ENCODE measurements around the gene COG5. TPM values are rescaled to one million over a fixed set of nuclear protein-coding genes. Genes with fewer than 3 reads are reported as not detected.
"Not testable (repeated sequence)": the region's sequence is repeated elsewhere in the genome, so short reads cannot be mapped to it uniquely, and the experiment has no call there.

Gene COG5
- total RNA-seq, 1 donor from 2014 or later, result 29.8 TPM

DNA sequence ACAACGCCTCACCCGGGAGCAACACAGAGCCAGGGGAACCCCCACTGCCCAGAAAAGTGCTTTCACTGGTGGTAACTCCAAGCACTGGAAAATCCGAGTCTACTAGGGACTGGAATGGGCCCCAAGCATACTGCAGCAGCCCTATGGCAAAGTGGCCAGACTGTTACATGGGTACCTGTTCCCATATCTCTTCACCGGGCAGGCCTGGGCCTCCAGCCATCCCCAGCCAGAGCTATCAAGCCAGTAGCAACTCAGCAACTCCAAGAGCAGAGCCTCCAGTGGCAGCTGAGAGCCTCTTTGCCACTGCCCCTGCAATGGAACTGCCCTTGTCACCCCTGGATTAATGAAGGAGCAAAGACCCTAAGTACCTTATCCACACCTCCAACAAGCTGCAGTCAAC, 321.5 kb downstream of the COG5 start:
- FAIRE-seq, result no peak
- no peak for DNase-seq (ENCODE audit: low spot score in 2 of 2)

DNA sequence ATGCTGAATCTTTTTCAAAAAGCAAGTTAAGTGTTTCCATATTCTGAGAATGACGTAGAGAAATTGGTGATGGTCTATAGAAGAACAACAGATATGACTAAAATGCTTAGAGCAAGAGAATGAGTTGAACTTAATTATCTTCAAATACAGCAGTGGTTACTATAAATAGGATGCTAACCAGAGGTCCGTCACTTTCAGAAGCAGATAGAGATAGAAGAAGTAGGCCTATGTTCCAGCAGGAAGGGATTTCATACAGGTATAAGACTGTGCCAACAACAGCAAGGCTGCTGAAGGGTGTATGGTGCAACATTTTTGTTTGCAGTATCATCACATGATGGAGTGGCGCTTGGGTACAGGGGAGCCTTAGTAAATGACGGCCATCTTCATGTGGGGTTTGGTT, 326.3 kb downstream of the COG5 start:
- no peak for DNase-seq (ENCODE audit: low spot score in 2 of 2)
- no peak for FAIRE-seq

DNA sequence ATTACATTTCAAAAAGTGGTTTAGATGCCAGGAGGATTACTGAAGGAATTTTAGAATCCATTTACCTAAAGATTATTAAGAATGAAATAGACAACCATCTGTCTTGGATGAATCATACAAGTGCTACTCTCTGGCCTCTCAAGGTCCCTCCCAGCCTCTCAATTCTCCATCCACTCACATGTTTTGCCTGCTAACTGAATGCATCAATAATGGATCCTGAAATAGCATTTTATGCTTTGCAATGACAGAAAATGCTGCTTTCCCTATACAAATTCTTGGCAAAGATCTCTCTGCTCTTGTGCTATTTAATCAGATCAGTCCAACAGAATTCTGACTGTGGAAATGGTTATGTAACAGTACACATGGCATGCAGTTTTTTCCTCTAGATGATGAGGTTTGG, 326.9 kb downstream of the COG5 start:
- FAIRE-seq (no peak), DNase-seq (ENCODE audit: low spot score in 2 of 2) (no peak)

DNA sequence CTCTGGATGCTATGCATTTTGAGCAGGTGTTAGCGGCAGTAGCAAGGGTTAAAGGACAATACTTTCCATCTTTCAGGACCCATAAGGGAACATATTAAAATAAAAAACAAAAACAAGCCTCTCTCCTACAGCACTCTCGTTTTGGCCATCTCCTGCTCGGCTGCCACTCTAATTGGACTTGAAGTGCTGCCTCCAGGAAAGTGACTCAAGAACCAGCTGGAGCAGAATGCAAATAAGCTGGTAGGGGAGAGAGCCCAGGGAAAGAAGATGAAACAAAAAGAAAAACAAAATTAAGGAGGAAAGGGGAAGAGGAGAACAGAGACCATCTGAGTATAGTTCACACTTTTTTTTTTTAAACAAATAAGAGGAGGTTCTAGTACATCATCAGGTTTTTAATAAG, 329.3 kb downstream of the COG5 start:
- no peak for FAIRE-seq

DNA sequence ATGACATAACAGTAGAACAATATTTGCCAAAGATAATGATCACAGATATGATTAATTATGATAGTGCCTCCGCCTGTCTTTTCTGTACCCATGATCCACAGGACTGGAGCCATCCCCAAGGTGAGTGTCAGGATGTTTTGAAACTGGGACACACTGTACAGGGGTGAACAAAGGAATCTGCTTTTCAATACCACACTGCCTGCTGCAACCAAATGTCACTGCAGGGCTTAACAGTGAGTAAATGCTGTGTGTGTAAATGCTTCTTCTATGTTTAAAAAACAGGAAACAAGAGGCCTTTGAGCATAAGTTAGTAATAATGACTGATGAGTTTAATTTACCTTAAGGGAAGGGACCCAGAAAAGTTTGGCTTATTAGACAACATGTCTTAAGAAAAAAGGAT, 329.7 kb downstream of the COG5 start:
- DNase-seq (ENCODE audit: low spot score in 2 of 2) (no peak), FAIRE-seq (no peak)

More for the DNA sequence above, 329.3 kb downstream of the COG5 start:
- peak in 1 of 2 donors; percentile 4 for DNase-seq (ENCODE audit: low spot score in 2 of 2)

DNA sequence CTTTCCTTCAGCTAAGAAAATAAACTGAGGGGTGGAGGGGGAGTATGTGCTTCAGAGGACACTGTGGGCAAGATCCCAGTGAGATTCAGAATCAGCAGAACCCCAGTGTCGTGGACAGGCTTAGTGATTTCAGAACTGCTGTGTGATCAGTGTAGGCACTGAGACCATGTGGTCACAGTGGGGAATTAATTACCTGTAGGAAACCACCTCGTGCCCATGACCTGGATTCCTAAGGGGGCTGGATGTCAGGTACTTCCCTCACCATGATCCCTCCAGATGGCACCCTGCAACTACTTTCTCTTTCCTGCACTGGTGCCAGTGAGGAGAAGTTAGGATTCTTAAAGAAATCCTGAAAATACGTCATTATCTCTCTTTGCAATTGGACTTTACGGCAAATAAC, 330.5 kb downstream of the COG5 start:
- FAIRE-seq (no peak), DNase-seq (ENCODE audit: low spot score in 2 of 2) (no peak)

DNA sequence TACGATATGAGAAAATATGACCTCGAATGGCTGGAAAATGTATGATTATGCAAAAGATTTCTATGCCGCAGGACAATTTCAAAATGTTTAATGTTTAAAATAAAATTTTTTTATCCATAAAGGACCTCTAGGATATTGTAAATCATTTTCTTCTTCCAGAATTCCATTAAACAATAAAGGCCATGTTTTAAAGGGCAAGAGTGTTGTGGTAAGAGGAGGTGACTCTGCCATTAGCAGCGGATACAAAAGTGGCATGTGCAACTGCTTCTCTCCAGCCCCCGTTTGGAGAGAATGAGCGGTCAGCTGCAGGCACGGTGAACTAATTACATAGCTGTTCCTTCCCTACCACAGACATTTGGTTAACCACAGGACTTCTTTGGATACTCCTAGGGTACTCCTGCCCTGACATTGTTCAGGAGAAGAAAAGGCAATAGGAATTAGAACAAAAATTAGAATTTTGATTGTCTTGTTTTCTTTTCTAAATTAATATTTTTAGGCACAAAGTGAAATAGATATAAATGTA, 331.1 kb downstream of the COG5 start:
- FAIRE-seq, result no peak
- DNase-seq (ENCODE audit: low spot score in 2 of 2), result no peak

DNA sequence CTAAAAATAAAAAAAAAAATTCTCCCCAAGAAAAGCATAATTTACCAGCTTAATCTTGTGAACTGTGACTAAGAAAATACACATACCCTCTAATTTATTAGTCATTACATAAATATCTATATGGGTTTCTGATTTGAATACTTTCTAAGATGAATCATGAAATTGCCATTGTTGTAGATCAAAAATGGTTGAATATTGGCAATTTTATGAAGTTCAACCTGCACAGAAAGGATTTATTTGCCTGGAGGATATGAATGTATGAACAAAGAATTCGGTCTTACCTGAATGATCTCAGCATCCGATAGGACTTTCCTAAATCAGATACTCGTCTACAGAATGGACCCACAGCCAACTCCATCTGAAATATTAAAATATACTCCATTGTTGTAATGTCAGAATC, 333.4 kb downstream of the COG5 start:
- no peak for FAIRE-seq
- DNase-seq (ENCODE audit: low spot score in 2 of 2), result no peak

DNA sequence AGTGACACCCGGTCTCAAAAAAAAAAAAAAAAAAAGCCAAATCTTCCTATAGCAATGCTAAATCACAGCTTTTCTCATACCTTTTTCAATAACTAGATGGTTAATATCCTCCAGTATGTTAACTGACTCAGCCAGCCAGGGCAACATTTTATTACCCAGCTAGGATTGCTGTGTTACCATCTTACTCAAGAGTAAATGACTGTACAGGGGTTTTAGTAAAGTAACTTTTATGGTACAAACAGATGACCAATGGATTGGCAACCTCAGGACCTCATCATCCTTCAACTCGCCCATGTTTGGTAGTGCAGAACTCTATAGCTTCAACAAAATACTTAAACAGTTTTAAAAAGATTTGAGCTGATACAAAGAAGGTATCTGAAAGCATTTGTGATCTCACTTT, 335.4 kb downstream of the COG5 start:
- FAIRE-seq (no peak), DNase-seq (ENCODE audit: low spot score in 2 of 2) (no peak)

DNA sequence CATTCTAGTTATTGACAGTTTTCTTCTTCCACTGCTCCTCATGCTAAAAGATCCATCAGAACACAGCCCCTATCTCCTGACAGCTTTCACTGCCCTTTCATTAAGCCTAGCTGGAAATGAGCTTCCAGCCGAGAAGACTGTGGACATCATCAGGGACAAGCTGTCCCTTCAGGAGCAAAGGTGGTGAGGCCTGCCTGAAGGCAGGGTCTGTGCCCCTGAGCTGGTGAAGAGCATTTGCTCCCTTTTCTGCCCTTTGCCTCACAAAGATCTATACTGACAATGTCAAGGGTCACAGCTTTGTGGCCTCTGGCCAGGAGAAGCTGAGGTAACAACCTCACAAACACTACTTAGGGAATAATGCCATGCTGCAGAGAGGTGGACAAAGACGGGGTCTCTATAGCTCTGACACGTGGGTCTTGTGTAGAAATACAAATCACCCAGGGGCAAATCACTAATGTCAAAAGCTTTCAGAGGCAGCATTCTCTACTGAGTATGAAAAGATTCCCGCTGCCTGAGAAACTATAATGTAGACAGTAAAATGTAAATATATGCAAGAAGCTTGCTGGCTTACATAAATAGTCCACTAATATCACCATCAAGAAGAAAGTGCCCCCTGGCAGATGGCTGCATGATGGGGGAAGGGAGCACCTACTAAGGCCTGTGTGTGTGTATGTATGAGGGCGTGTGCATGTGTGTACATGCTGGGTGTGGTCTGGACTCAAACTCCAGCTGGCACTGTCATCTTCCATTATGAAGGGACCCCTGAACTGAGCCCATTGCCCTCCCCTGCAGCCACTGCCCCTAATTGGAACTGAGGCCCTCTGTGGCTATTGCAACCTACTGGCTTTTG, 339.1 kb downstream of the COG5 start:
- no peak for FAIRE-seq
- DNase-seq (ENCODE audit: low spot score in 2 of 2), result no peak

DNA sequence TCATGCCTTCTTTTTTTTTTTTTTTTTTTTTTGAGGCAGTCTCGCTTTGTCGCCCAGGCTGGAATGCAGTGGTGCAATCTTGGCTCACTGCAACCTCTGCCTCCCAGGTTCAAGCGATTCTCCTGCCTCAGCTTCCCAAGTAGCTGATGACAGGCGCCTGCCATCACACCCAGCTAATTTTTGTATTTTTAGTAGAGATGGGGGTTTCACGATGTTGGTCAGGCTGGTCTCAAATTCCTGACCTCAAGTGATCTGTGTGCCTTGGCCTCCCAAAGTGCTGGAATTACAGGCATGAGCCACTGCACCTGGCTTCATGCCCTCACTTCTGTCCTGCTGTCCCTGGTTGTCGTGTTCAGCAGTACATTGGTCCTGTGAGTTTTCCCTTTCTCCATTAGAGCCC, 342.9 kb downstream of the COG5 start:
- FAIRE-seq; DNase-seq (ENCODE audit: low spot score in 2 of 2): not testable (repeated sequence)

DNA sequence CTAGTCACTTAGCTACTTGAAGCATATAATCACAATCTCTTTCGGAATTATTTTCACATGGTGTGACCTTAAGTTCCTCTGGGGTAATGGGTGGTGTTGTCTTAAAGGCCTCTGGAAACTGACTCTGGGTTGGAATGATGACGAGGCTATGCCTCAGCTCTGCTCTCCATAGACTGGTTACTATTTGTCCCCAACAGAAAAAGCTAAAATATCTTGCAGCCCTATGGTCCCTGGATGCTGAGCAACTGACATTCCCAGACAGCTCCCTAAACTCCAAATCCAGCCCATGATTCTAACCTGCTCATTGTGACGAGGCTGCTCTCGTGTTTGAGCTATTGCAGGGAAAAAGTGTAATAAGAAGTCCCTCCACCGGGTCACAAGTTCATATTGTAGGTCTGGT, 343.4 kb downstream of the COG5 start:
- no peak for FAIRE-seq
- DNase-seq (ENCODE audit: low spot score in 2 of 2), result no peak

DNA sequence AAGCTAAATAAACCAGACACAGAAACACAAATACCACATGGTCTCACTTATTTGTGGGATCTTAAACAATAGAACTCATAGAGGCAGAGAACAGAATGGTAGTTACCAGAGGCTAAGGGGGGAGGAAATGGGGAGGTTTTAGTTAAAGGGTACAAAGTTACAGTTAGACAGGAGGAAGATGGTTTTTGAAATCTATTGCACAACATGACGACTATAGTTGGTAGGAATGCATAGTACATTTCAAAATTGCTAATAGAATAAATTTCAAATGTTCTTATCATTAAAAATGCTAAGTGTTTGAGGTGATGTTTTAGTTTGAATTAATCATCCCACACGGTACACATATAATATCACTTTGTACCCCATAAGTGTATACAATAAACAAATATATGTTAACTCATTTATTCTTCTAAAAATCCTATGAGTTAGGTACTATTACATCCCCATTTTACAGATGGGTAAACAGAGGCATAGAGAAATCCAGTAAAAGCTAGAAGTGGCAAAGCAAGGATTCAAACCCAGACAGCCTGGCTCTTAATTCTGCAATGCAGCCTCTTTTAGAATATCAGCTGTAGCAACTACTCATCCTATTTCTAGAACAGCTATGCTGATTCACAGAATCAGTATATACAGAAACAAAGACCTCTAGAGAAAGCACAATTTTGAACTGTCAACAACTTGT, 344.0 kb downstream of the COG5 start:
- FAIRE-seq (no peak), DNase-seq (ENCODE audit: low spot score in 2 of 2) (no peak)

DNA sequence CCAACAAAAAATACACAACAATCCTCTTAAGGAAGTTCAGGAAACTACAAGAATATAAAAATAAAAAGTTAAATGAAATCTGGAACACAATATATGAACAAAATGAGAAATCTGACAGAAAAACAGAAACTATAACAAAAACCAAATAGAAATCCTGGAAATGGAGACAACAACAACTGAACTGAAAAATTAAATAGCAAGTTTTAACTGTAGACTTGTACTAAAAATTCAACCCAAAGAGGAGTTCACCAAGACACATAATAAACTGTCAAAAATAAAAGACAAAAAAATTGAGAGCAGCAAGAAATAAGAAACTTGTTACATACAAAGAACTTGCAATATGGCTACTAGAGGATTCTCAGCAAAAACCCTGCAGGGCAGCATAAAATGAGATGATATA, 349.8 kb downstream of the COG5 start:
- no peak for DNase-seq (ENCODE audit: low spot score in 2 of 2)
- FAIRE-seq, result peak; percentile 24

DNA sequence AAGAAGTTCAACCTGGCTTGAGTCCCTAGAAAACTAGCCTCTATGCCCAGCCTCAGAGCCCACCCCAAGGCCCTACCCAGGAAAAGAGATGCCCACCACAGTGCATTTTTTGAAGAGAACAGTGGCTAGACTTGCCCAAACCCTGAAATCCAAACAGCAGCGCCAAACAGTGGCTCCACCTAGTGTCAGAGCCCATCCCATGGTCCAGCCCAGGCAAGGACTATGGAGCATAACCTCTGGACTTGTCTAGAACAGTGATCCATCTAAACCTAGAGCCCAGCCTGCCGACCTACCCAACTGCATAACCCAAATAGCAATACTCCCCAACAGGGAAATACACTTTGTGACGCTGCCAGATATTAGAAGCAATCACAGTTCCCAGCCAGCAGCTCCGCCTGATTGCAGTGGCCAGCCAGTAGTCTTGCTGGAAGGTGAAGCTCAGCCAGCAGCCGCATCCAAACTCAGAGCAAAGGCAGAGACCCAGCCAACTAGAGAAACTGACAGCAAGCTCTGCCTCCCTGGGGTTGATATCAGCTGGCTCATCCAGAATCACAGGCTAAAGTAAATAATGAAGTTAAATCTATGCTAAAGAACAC, 350.4 kb downstream of the COG5 start:
- FAIRE-seq, result no peak
- no peak for DNase-seq (ENCODE audit: low spot score in 2 of 2)

DNA sequence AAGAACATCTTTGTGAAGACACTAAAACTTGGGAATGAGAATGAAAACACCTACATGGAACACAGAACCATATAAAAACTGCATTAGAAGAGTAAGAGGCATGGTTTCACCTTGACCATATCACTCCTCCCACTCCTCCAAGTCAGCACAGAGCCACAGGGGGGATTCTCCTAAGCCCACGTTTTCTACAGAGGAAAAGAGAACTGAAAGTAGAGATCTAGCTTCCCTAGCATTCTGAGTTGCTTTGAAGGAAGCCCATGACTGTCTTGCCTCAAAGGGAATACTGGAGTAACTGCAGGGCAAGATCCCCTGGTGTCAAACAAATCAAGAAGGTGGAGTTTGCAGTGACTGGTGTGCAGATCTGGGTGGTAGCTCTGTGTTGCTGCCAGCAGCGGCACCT, 351.0 kb downstream of the COG5 start:
- DNase-seq (ENCODE audit: low spot score in 2 of 2) (no peak), FAIRE-seq (no peak)

DNA sequence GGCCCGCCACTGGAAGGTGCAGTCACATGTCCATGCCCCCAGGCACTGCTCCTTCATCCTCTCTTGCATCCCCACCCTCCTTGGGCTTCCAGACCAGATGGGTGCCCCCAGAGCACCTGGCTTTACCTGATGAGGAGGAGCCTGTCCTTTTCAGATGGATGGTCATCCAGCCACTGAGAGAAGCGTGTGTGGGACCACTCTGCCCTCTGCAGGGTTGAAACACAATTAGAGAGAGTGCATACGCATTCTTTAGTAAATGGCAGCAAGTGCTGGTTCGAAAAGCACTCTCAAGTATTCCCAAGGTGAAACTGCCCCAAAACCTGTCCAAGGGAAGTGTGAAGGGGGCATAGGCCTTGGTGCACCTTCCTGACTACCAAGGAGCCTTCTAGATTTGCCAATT, 353.3 kb downstream of the COG5 start:
- no peak for FAIRE-seq
- DNase-seq (ENCODE audit: low spot score in 2 of 2), result no peak

DNA sequence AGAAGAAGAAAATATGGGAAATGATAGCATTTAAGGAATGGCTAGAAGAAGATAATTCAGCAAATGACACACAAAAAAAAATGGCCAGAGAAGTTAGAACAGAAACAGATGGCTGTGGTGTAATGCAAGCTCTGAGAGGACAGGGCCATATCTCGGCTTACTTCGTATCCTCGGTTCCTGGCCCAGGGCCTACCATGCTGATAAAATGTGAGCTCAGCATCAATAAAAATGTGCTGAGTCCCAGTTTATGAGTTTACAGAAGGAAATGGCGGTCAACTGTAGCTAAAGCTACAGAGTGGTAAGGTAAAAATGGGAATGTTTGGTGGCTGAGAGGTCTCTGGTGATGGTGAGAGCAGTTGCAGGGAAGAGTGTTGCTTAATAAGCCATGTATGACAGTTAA, 354.2 kb downstream of the COG5 start:
- DNase-seq (ENCODE audit: low spot score in 2 of 2) (no peak), FAIRE-seq (no peak)

DNA sequence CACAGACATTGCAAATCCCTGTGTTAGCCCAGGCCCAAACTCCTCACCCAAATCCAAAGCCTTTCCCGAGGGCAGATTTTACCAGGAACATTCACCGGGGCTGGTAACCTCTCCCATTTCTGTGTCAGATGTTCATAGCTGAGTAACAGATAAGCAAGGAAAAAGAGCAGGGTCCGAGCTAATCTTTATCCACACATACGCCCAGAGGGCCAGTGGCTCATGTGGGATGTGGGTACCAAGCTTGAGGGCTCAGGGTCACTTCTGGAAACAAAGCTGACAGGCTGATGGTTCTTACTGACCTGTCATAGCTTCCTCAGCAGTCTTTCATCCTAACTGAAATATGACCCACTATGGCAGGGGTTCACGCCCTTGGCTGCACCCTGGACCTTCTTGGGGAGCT, 355.2 kb downstream of the COG5 start:
- no peak for FAIRE-seq
- no peak for DNase-seq (ENCODE audit: low spot score in 2 of 2)

DNA sequence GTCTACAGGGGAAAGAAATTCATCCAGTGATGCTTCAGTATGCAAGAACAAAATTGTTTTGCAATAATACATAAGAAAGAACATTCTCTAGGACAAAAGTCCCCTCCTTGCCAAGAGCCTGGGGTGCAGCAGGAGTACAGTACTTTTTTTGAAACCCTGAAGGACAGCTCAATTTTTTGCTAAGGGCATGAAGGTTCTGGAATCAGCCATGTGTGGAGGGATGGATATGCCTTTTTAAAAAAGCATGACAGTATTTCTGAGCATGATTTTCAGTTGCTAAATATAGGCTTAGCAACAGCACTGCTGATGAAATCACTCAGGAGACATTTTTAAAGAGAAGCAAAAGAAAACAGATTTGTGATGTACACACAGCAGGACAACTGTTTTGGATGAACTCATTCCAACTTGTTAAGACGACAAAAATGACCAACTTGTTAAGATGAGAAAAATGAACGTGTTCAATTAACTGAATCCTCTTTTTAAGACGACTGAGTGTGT, 355.6 kb downstream of the COG5 start:
- DNase-seq (ENCODE audit: low spot score in 2 of 2), result no peak

DNA sequence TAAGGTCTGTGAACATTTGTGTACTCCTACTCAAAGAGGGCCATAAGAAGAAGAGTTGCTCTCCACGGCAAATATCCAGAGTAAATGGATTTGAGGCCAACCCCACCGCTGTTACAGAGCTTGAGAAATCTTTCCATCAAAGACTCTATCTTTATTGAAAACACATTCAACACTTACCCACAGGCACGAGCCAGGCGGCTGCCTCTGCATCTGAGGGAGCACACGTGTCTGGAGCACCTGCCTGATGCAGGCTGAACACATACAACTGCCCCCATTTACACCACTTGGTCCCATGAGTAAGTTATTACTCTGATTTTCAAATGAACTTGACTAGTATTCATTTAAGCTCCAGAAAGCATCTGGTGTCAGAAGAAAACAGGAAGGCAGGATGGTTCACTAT, 356.3 kb downstream of the COG5 start:
- DNase-seq (ENCODE audit: low spot score in 2 of 2) (no peak), FAIRE-seq (no peak)

More for the DNA sequence above, 355.6 kb downstream of the COG5 start:
- FAIRE-seq, result no peak
